Tibial nerve (tissue), 4 donors: ENCODE measurements around the gene TSEN34. TPM values are rescaled to one million over a fixed set of nuclear protein-coding genes. Genes with fewer than 3 reads are reported as not detected.

Experiments
- DNase-seq, 2 donors: peaks; one replicate each; pipeline ENCODE4 v3.0.0-alpha.2; 2019; ENCODE audit warnings: low spot score in 2 of 2
- H3K27ac ChIP-seq, 4 donors: fragments of 200-600 bp; sonication (generic) in 3 of 4; one replicate each; pipeline ENCODE4 v1.5.1; 2017 to 2019; ENCODE audit warnings: mild to moderate bottlenecking in 1 of 4
- H3K27me3 ChIP-seq, 2 donors: fragments of 200-600 bp; sonication (generic) in 1 of 2; one replicate each; pipeline versions ENCODE4 v1.5.1 to v1.6.0; 2017 to 2019
- H3K36me3 ChIP-seq, 3 donors: fragments of 200-600 bp; sonication (generic); one replicate each; pipeline ENCODE4 v1.5.1; 2018 to 2019
- H3K4me1 ChIP-seq, 4 donors: fragments of 200-600 bp; sonication (generic) in 3 of 4; one replicate each; pipeline ENCODE4 v1.5.1; 2017 to 2019
- H3K4me3 ChIP-seq, 4 donors: fragments of 200-600 bp; sonication (generic) in 3 of 4; one replicate each; pipeline ENCODE4 v1.5.1; 2017 to 2019; ENCODE audit warnings: mild to moderate bottlenecking in 1 of 4, moderate library complexity in 1 of 4
- H3K9me3 ChIP-seq, 4 donors: fragments of 200-600 bp; sonication (generic) in 3 of 4; one replicate each; pipeline ENCODE4 v1.5.1; 2017 to 2019
- CTCF ChIP-seq, 5 experiments: fragments of 200-600 bp in 3 of 5; fragments of 450-650 bp in 2 of 5; sonication (generic) in 3 of 5; IDR thresholded peaks; one replicate each; pipeline ENCODE4 v1.5.1; 2016 to 2019; ENCODE audit warnings: antibody characterized with exemption in 5 of 5, mild to moderate bottlenecking in 3 of 5, moderate library complexity in 2 of 5
- EP300 ChIP-seq, 2 donors: sonication (generic); formaldehyde crosslinking; IDR thresholded peaks; one replicate each; pipeline ENCODE4 v1.6.1; 2017; ENCODE audit warnings: antibody characterized with exemption in 2 of 2, mild to moderate bottlenecking in 1 of 2
- POLR2A ChIP-seq, 2 donors: fragments of 450-650 bp; IDR thresholded peaks; one replicate each; pipeline ENCODE4 v1.6.1; 2017; ENCODE audit warnings: antibody characterized with exemption in 2 of 2, mild to moderate bottlenecking in 2 of 2, moderate library complexity in 2 of 2
- WGBS, 2 donors: methylation state at CpG; one replicate each; pipeline ENCODE4 v1.1.5; 2018; 5-methylcytosine and 5-hydroxymethylcytosine counted together
- total RNA-seq, 4 donors: library from RNA; depleted of rRNA; stranded (reverse); fragments of >200 nt; gene quantifications; one replicate each; pipeline ENCODE4 v1.1.0, GENCODE V29; 2016

TSEN34 gene
- total RNA-seq, 4 donors from 2014 or later = 37.3 to 70.8 (median 49.6) TPM

GRCh38 chr19:54160182-54160811 lies 30.8 kb upstream of the TSEN34 start:
- no peak for DNase-seq
- Histone ChIP-seq H3K36me3 (peaks cover 0 to 31% (median 28%) of the 10 kb centered on the region in 3 donors), H3K27me3 (no peaks in the 10 kb centered on the region), H3K9me3 (no peaks in the 10 kb centered on the region), H3K4me3 (peak overlapping the region; percentile 56 to 77 (median 67)), H3K4me1 (peaks cover 0 to 61% (median 31%) of the 10 kb centered on the region in 4 donors), H3K27ac (peak overlapping the region; percentile 40 to 96 (median 86))
- 2 to 3% methylated on average over 28 of the region's 28 CpGs for WGBS, 2 donors
- no peak for TF ChIP-seq POLR2A (IDR thresholded peaks at IDR 0.05)
- no peak for TF ChIP-seq EP300 (IDR thresholded peaks at IDR 0.05)
- TF ChIP-seq CTCF (IDR thresholded peaks at IDR 0.05) = no peak

- peak overlapping the region in 3 of 4 donors; percentile 57 to 77 (median 77) for H3K4me3 ChIP-seq
- peaks cover 0 to 26% (median 23%) of the 10 kb centered on the region in 3 donors for H3K36me3 ChIP-seq
- DNase-seq = no peak
- WGBS, 2 donors = 37 to 38% methylated on average over 13 of the region's 13 CpGs
- H3K9me3 ChIP-seq = no peaks in the 10 kb centered on the region
- peaks cover 0 to 61% (median 31%) of the 10 kb centered on the region in 4 donors for H3K4me1 ChIP-seq
- peak overlapping the region in 2 of 4 donors; percentile 79 to 92 for H3K27ac ChIP-seq
- H3K27me3 ChIP-seq = no peaks in the 10 kb centered on the region
- TF ChIP-seq POLR2A (IDR thresholded peaks at IDR 0.05) (no peak), EP300 (IDR thresholded peaks at IDR 0.05) (no peak), CTCF (IDR thresholded peaks at IDR 0.05) (no peak)
Measured at GRCh38 chr19:54160854-54161253, 30.3 kb upstream of the TSEN34 start.

- Histone ChIP-seq H3K9me3 (no peaks in the 10 kb centered on the region), H3K4me3 (peak overlapping the region in 2 of 4 donors; percentile 39 to 51), H3K36me3 (peaks cover 0 to 11% (median 10%) of the 10 kb centered on the region in 3 donors), H3K27me3 (no peaks in the 10 kb centered on the region), H3K27ac (peak overlapping the region in 2 of 4 donors; percentile 39 to 43), H3K4me1 (peaks cover 0 to 61% (median 31%) of the 10 kb centered on the region in 4 donors)
- TF ChIP-seq CTCF (IDR thresholded peaks at IDR 0.05) (no peak), EP300 (IDR thresholded peaks at IDR 0.05) (peak in 1 of 2 donors; percentile 20), POLR2A (IDR thresholded peaks at IDR 0.05) (no peak)
- WGBS, 2 donors = 3% methylated on average over 19 to 34 of the region's 35 CpGs
- DNase-seq = peak; percentile 73 to 79
Measured at GRCh38 chr19:54162241-54162805, 28.8 kb upstream of the TSEN34 start.

- TF ChIP-seq EP300 (IDR thresholded peaks at IDR 0.05) (no peak), CTCF (IDR thresholded peaks at IDR 0.05) (no peak), POLR2A (IDR thresholded peaks at IDR 0.05) (no peak)
- Histone ChIP-seq H3K27me3 (no peaks in the 10 kb centered on the region), H3K36me3 (peaks cover 0 to 5% (median 4%) of the 10 kb centered on the region in 3 donors), H3K27ac (peak overlapping the region in 2 of 4 donors; percentile 39 to 60), H3K9me3 (no peaks in the 10 kb centered on the region), H3K4me1 (peaks cover 0 to 57% (median 31%) of the 10 kb centered on the region in 4 donors), H3K4me3 (peak overlapping the region in 1 of 4 donors; percentile 51)
- WGBS, 2 donors = 61 to 70% methylated on average over 14 of the region's 14 CpGs
- no peak for DNase-seq
Measured at GRCh38 chr19:54162884-54163283, 28.2 kb upstream of the TSEN34 start.
